HFF-Myc (cell line): ENCODE results near the gene MTHFSD.

Source experiments
- DNase-seq: peaks from one replicate; pipeline ENCODE4 v3.0.0-alpha.2; 2011; ENCODE audit warnings: low read depth; ENCODE audit errors: extremely low read depth
- H3K4me3 ChIP-seq: replicated peaks from 2 replicates; pipeline ENCODE4 v1.5.1; 2011; ENCODE audit warnings: low read depth, mild to moderate bottlenecking, control low read depth, low read length
- CTCF ChIP-seq: IDR thresholded peaks from 2 replicates; pipeline ENCODE4 v1.5.1; 2012; ENCODE audit warnings: mild to moderate bottlenecking, low read depth, low read length, control low read depth; ENCODE audit errors: missing control alignments

The MTHFSD gene

DNA sequence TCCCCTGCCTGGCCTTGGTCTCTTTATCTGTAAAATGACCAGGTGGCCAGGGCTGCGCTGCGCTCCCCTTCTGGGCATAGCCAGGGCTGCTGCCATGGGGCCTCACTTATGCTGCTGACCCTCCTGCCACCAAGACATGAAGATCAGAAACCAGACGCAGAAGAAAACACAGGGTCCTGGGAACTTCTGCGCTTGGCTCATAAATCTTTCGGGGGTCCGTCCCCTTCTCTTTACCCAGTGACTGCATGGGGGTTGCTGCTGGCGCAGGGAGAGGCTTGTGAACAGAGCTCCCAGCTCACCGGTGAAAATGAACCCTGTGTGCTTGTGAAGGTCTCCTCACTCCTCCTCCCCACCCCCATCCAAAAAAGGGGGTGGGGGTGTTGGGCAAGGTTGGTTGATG is 17.6 kb upstream of the MTHFSD start:
- H3K4me3 ChIP-seq, result no peak overlapping the region
- TF ChIP-seq CTCF, result no peak
- DNase-seq, result no peak

GRCh38 chr16:86572041-86572521 is 17.0 kb upstream of the MTHFSD start:
- TF ChIP-seq CTCF, result no peak
- H3K4me3 ChIP-seq, result no peak overlapping the region
- no peak for DNase-seq

DNA sequence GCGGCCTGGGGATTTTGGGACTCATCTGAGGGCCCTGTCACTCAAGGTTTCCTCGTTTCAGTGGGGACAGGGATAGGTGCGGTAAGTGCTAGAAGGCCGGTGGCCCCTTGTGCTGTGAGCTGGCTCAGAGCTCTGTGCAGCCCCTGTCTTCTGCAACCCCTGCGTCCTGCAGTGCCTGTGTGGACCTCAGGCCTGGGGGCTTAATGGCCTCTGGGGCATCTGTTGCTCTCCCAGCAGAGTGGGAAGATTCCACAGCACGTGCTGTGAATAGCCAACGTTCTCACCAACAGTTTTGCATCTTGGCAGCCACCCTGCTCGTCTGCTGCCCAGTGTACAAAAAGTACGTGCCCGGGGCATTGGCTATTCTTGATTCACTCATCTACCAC is 16.5 kb upstream of the MTHFSD start:
- no peak for TF ChIP-seq CTCF
- H3K4me3 ChIP-seq, result peak overlapping the region; percentile 71
- no peak for DNase-seq

GRCh38 chr16:86570558-86571529 is 15.8 kb upstream of the MTHFSD start:
- DNase-seq, result no peak
- no peak for TF ChIP-seq CTCF
- peak overlapping the region; percentile 71 for H3K4me3 ChIP-seq

- no peak for TF ChIP-seq CTCF
- peak overlapping the region; percentile 71 for H3K4me3 ChIP-seq
- DNase-seq, result no peak
Measured at GRCh38 chr16:86569701-86570447, 14.8 kb upstream of the MTHFSD start.

- no peak for TF ChIP-seq CTCF
- no peak for DNase-seq
- H3K4me3 ChIP-seq, result peak overlapping the region; percentile 71
Measured at GRCh38 chr16:86568677-86569623, 13.9 kb upstream of the MTHFSD start.
